ENCODE results near the gene AGRP.

The AGRP gene

DNA sequence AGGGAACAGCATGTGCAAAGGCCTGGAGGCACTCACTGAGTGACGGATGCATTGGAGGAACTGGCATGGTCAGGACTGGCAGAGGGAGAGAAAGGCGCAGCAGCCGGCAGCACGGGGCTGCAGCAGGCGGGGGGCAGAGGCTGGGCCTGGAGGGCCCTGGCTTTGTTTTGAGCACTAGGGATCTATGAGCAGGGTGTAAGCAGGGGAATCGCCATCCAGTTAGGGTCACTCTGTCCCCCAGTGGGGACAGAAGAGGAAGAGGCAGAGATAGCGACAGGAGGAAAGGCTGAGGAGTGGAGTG is 38.3 kb downstream of the AGRP start:
- DNase-seq: no peak

- no peak for DNase-seq
Observed at GRCh38 chr16:67444259-67445125, 38.9 kb downstream of the AGRP start.

GRCh38 chr16:67443265-67443664 is 40.1 kb downstream of the AGRP start:
- peak; percentile 10 for DNase-seq

DNA sequence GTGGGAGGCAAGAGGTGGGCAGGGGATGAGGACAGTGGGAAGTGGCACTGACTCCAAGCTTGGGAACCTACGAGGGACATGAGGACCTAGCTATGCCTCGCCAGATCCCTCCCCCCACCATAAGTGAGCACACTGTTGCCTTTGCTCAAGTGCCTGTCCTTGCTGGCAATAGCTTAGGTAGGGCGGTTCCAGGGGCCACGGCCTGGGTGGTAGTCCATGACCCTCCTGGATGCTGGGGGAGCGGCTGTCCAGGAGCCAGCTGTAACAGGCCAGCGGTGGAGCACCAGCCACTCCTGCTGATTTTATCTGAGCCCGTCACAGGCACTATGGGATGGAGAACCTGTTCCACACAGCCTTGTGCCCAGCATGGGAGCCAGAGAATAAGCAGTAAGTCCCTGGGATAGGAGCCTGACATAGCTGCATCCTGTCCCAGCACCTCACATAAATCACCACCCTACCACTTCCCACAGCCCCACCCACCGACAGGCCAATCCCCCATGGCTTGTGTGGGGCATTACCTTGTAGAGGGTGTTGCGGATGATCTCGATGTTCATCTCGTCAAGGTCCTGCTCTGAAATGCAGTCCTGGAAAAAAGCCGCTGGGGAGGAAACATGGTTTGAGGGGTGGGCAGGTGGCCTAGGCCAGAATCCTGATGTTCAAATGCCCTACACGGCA is 40.6 kb downstream of the AGRP start:
- no peak for DNase-seq

GRCh38 chr16:67441907-67442306 is 41.4 kb downstream of the AGRP start:
- DNase-seq: no peak

GRCh38 chr16:67441271-67441753 is 42.0 kb downstream of the AGRP start:
- DNase-seq: no peak

DNA sequence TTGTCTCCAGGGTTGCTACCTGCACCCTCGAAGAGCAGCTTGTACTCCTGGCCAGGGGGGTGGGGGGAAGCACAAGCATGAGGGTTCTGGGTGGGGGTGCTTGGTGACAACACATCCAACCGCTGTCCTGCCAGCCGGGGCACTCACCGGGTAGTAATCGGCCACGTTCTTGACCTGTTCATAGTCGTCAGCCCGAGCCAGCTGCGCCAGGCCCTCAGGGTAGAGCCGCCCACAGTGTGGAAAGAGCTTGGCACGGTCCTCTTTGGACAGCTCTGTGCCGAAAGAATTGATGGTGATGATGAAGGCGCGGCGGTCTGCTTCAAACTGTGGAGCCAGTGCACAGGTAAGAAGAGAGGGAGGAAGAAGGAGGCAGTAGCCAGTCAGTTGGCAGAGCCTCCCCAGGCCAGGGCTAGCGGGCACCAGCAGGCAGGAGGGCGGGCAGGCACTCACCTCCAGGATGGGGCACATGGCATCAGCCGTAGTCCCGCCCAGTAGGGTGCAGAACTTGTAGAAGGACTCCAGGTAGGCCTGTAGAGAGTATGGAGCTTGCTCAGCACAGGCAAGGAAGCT is 44.4 kb downstream of the AGRP start:
- no peak for DNase-seq

GRCh38 chr16:67438098-67438791 is 45.1 kb downstream of the AGRP start:
- DNase-seq: no peak

DNA sequence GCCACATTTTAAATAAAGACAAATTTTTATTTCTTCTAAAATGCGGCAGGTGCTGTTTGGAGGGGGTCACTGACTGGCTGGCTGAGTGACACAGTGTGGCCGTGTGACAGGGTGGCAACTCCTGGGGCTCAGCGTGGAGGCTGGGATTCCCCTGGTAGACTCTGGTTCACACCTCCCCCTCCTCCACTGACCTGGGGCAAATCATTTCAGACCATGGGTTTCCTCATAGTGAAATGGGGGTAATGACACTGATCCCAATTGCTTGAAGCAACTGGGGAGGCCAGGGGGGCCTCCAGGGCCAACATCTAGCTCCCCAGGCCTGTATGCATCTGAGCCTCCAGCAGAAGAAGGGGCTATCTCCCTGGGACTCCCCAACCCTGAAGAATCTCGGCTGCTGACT is 45.8 kb downstream of the AGRP start:
- DNase-seq: no peak

GRCh38 chr16:67436640-67437193 is 46.6 kb downstream of the AGRP start:
- DNase-seq: no peak

DNA sequence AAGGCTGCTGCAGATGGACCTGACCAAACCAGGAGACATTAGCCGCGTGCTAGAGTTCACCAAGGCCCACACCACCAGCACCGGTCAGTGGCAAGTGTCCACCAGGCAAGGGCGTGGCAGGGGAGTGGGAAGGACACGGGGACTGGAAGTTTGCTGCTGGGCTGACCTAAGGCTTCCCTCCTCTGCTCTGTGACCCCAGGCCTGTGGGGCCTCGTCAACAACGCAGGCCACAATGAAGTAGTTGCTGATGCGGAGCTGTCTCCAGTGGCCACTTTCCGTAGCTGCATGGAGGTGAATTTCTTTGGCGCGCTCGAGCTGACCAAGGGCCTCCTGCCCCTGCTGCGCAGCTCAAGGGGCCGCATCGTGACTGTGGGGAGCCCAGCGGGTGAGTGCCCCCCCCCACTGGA is 47.6 kb downstream of the AGRP start:
- no peak for DNase-seq

DNA sequence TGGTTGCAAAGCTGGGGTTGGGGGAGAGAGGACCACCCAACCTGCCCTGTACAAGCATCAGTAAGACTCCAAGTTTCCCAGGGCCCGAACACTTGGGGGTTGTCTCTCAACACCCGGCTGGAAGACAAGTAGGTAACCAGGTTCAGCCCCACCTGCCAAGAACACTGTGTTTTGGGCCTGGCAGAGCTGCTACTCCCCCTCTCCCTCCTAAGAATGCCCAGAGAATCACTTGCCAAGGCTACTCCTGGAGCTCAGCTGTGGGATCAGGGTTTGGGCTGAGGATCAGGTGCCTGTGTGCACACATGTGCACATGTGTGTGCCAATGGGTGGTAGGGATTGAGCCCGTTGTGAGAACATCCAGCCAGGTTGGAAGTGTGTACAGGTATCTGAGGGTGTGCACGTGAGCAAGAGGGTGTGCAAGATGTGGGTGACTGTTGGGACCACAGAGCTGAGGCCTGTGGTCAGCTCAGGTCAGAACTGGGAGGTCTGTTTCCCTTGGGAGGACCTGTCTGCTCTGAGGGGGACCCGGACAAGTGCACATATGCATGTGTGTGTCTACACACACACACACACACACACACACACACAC is 50.1 kb downstream of the AGRP start:
- no peak for DNase-seq

Data from fibroblast of upper back skin (primary cell).